Mucosa of gallbladder (tissue), 1 donor: ENCODE data around the gene DEFB110. TPM values are rescaled to one million over a fixed set of nuclear protein-coding genes. Genes with fewer than 3 reads are reported as not detected.

Source experiments
- DNase-seq: peaks from one replicate; pipeline ENCODE4 v3.0.0-alpha.2; 2020; ENCODE audit warnings: low spot score
- total RNA-seq: library from RNA; stranded (reverse); gene quantifications from one replicate; pipeline ENCODE4 v1.2.1, GENCODE V29; 2021
- donor health status: DM: no; HTN: no; CAD: no.

The DEFB110 gene
- not detected for total RNA-seq

DNA sequence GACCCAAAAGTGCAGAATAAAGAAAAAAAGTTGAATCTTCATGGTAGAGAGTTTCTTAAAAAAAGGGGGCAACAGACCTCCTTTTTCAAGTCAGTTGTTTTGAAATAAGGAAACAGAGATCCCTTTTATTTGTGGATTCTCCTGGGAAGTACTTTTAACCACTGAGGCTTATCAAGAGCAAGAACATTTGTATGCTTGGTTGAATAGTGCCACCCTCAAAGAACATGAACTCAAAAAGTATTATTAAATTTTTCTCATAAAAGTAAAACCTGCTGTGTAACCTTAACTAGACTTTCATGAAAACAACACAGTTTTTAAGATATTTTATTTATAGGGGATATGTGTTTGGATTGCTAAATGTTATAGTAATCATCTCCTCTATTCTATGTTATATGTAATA, at the start of gene DEFB110:
Gene DEFB110, minus strand, starts transcription at position 101 of the 400 bp plus-strand sequence. Its CDS starts 59 bp downstream, at position 42.
- no peak for DNase-seq

GRCh38 chr6:50070101-50070500, 48.3 kb upstream of the DEFB110 start:
- no peak for DNase-seq

GRCh38 chr6:50062051-50062450, 40.3 kb upstream of the DEFB110 start:
- DNase-seq = no peak

DNA sequence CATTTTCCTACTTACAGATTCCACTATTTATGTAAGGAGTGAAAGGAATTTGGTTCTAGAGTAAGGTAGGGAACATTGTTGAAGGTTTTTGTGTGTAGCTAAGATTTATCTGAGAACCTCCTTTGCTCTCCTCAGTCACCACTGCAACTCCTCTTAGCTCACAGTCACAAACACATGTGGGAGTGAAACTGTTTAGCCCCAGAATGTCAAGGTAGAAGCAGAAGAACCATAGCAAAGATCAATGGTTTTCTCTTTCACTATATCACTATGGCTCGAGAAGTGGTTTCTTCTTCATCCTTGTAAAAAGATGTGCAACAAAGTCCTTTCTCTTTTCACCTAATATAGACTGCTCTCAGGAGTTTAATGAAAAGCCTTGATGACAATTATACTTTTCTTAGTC, 34.4 kb upstream of the DEFB110 start:
- DNase-seq = no peak

DNA sequence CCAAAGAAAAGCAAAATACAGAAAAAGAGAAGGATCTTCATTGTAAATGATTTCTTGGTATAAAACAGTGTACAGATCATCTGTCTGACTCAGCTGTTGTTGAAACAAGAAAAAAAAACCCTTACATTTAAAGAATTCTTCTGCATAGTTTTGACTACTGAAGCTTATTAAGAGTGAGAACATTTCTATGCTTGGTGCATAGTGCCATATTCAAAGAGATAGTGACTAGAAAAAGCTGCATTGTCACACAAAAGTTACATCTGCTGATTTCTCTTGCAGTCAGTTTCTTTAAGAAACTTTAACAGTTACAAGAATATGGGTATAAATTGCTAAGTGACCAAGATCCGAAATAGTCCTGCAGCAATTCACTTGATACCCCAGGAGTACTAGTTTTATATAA, 28.0 kb upstream of the DEFB110 start, which contains the start of gene DEFB112:
Gene DEFB112, minus strand, starts transcription at position 101 of the 400 bp plus-strand sequence. Its CDS starts 60 bp downstream, at position 41.
- DNase-seq = no peak

DNA sequence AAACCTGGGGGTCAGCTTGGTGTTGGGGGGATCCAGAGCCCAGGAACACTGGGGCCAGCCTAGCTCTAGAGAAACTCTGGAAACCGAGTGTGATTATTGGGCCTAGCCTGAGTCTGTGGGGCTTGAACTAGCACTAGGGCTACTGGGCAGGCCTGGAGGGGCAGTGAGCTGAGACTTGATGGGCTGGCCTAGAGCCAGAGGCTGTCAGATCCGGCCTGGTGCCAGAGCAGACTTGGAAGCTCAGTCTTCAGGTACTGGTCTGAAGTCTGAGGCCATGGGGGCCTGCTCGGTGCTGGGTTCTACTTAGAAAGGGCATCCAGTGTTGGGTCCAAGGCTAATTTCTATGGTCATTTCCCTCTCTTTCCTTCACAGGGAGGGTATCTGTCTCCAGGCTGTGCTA, 25.2 kb upstream of the DEFB110 start:
- DNase-seq = no peak

DNA sequence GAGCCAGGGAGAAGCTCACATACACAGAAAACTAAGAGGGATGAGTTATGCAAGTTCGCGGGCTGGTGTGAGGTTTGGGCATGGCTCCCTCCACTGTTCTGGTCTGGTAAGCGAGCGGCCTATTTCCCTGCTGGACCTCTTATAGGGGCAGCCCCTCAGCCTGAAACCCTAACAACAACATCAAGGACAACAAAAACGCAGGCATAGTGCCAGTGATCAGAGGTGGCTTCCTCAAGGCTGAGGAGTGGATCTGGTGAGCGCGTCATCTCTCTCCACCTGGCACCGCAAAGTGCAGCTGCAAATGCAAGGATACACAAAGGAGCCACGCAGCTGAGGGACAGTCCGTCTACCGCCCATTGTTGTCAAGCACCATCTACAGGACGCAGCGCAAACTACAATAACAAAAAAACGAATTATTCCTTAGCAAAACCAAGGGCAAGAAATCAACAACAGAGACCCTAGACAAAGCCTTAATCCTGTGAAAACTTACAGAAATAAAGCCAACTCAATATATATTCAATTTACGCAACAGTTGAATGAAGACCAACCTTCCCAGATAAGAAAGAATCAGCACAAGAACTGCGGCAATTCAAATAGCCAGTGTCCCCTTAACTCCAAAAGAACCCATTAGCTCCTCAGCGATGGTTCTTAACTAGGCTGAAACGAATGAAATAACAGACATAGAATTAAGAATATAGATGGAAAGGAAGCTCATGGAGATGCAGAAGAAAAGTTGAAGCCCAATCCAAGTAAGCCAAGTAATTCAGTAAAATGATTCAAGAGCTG, 9.2 kb upstream of the DEFB110 start:
- DNase-seq = no peak

DNA sequence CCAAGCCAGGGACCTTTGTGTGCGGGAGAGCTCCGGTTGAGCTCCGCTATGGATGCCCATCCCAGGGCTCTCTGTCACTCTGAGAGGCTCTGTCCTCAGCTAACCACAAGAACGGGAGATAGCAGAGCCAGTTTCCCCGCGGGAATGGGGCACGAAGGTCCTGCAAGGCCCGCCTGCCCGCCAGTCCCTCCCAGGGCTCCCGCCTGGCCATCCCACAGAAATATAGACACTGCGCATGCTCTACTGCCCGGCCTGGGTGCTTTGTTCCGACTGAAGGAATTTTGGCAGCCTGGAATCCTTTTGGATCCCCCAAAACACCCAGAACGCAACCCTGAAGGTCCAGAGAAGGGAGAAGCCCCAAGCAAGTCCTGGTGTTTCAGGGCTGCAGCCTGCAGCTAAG, 8.6 kb upstream of the DEFB110 start:
- DNase-seq = no peak

GRCh38 chr6:50025258-50025657, 3.5 kb upstream of the DEFB110 start:
- no peak for DNase-seq

DNA sequence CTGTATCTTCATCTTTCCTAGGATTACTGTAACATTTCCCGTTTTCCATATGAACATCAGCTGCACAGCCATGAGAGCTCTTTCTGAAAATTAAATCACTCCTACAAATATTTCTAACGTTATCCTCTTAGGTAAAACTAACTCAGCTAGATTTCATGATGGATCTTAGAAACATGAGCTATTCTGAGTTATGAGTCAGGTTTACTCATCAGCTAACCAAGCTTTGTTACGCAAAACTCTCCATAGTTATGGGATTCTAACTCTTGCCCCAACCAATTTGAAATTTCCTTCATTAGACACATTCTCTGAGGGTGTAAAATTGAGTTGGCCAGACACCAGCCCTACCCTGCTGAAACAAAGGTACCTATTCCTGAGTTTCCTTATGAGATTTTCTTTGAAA, 14.0 kb downstream of the DEFB110 start:
- DNase-seq = no peak

DNA sequence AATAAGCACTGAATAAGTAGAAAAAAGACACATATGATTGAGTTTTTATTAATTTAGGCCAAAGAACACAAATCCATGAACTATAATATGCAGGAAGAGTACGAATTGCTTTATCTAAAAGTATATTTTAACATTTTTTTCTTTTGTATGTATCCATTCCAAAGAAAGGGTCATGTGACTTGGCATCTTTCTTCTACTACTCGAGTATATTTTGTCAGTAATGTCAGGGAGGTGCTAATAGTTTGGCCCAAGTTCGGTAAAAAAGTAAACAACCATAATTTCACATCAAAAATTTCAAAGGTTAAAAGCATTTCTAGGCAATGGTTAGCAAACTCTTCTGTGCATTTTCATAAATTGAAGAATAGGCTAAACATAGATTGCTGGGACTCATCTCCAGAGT, 18.7 kb downstream of the DEFB110 start:
- no peak for DNase-seq

DNA sequence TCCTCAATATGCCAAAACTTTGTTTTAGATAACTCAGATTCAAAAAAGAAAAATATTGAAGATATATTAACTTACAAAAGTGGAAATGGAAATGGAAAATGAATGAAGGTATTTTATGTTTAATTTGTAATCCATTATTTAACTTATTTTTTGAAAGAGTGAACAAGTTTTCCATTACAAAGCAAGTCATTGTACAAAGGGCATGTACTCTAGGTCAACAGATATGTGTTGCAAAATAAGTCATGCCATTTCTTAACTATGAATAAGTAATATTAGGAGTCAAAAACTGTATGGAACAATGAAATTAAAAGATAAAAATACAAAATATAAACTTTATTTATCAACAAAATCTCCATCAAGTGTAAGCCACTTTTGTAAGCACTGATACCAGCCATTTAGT, 26.5 kb downstream of the DEFB110 start:
- no peak for DNase-seq

DNA sequence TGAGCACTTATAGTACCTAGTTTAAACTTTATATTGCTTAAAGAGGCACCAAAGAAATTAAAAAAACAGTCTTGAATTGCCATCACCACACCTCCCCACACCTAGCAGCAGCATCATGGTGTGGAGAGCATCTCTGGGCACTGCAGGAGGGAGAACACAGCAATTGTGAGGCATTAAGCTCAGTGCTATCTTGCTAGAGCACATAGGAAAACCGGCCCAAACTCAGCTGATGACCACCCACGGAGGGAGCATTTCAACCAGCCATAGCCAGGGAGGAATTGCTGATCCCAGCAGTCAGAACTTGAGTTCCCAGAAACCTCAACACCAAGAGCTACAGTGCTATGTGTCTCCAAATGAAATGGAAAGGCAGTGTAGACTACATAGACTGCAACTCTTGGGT, 32.9 kb downstream of the DEFB110 start:
- no peak for DNase-seq

DNA sequence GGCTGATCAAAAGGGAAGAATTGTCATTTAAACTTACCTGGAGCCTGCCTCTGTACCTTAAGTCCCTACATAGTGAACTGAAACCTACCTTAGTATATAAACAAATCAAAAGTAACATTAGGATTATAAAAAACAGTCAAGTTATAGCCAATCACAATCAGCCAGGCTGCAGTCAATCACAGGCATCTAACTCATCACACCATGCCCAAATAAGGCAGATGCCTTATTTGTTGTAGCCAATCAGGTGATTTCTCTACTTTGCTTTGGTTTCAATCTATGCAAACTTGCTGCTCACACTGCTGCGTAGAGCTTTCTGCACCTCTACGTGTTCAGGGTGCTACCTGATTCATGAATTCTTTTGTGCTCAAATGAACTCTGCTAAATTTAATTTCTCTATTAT, 34.0 kb downstream of the DEFB110 start:
- DNase-seq = no peak

GRCh38 chr6:49986551-49986950, 35.2 kb downstream of the DEFB110 start:
- DNase-seq = no peak

- no peak for DNase-seq
Measured at GRCh38 chr6:49982046-49982445, 39.7 kb downstream of the DEFB110 start.

GRCh38 chr6:49980898-49981297, 40.9 kb downstream of the DEFB110 start:
- DNase-seq = no peak

GRCh38 chr6:49979584-49979983, 42.2 kb downstream of the DEFB110 start:
- DNase-seq = no peak

- DNase-seq = no peak
Measured at GRCh38 chr6:49978332-49979226, 43.2 kb downstream of the DEFB110 start.

- no peak for DNase-seq
Measured at GRCh38 chr6:49969605-49970004, 52.2 kb downstream of the DEFB110 start, which contains the start of gene DEFB113. Gene DEFB113 (minus strand): TSS chr6:49969625. CDS start chr6:49969625, 0 bp downstream.
